CD4-positive, alpha-beta T cell treated with Interleukin-1 beta for 1 hour (primary cell): ENCODE measurements around the gene SPTLC3.
"Not testable (repeated sequence)": the region's sequence is repeated elsewhere in the genome, so short reads cannot be mapped to it uniquely, and the experiment has no call there.

ENCODE experiments used
- DNase-seq, 2 donors: peaks; one replicate each; pipeline ENCODE4 v3.0.0-alpha.2; 2020 to 2022

The SPTLC3 gene

GRCh38 chr20:13008761-13009681 lies at the start of gene SPTLC3:
Gene SPTLC3, plus strand, starts transcription at chr20:13008972. Its CDS starts 296 bp downstream, at chr20:13009268.
- DNase-seq = no peak

- DNase-seq = no peak
These were observed 47.0 kb upstream of the SPTLC3 start for GRCh38 chr20:12961725-12962124.

- DNase-seq = no peak
These were observed 45.9 kb upstream of the SPTLC3 start for GRCh38 chr20:12962895-12963294.

- DNase-seq = no peak
These were observed 45.4 kb upstream of the SPTLC3 start for GRCh38 chr20:12963416-12963815.

- no peak for DNase-seq
These were observed 43.4 kb upstream of the SPTLC3 start for GRCh38 chr20:12965212-12965869.

- no peak for DNase-seq
These were observed 42.9 kb upstream of the SPTLC3 start for GRCh38 chr20:12965870-12966251.

GRCh38 chr20:12966468-12967085 lies 42.2 kb upstream of the SPTLC3 start:
- no peak for DNase-seq

GRCh38 chr20:12967932-12968331 lies 40.8 kb upstream of the SPTLC3 start:
- no peak for DNase-seq

- DNase-seq = no peak
These were observed 40.3 kb upstream of the SPTLC3 start for GRCh38 chr20:12968472-12968871.

GRCh38 chr20:12969071-12969669 lies 39.6 kb upstream of the SPTLC3 start:
- no peak for DNase-seq

GRCh38 chr20:12970372-12970821 lies 38.4 kb upstream of the SPTLC3 start:
- no peak for DNase-seq

- DNase-seq = no peak
These were observed 32.8 kb upstream of the SPTLC3 start for GRCh38 chr20:12975833-12976608.

- no peak for DNase-seq
These were observed 32.0 kb upstream of the SPTLC3 start for GRCh38 chr20:12976720-12977309.

GRCh38 chr20:12977328-12978125 lies 31.2 kb upstream of the SPTLC3 start:
- no peak for DNase-seq

GRCh38 chr20:12978126-12978394 lies 30.7 kb upstream of the SPTLC3 start:
- DNase-seq = no peak

- no peak for DNase-seq
These were observed 29.9 kb upstream of the SPTLC3 start for GRCh38 chr20:12978613-12979495.

GRCh38 chr20:12979713-12980112 lies 29.1 kb upstream of the SPTLC3 start:
- DNase-seq = not testable (repeated sequence)

GRCh38 chr20:12982098-12982497 lies 26.7 kb upstream of the SPTLC3 start:
- no peak for DNase-seq

GRCh38 chr20:12984069-12984765 lies 24.6 kb upstream of the SPTLC3 start:
- no peak for DNase-seq

- no peak for DNase-seq
These were observed 23.9 kb upstream of the SPTLC3 start for GRCh38 chr20:12984863-12985262.
